Omental fat pad (tissue), 4 donors: ENCODE measurements around the gene FANCG. TPM values are rescaled to one million over a fixed set of nuclear protein-coding genes. Genes with fewer than 3 reads are reported as not detected.

Experiments used
- ATAC-seq: fragments of 150-250 bp; one replicate; pipeline ENCODE4 v1.9.1; 2016; ENCODE audit warnings: mild to moderate bottlenecking, moderate library complexity; ENCODE audit not compliant: low FRiP score
- DNase-seq: peaks from one replicate; pipeline ENCODE4 v3.0.0-alpha.2; 2019; ENCODE audit warnings: low spot score
- CTCF ChIP-seq, 3 donors: fragments of 450-650 bp; IDR thresholded peaks; one replicate each; pipeline ENCODE4 v1.5.1; 2016 to 2017; ENCODE audit warnings: antibody characterized with exemption in 3 of 3, mild to moderate bottlenecking in 3 of 3, moderate library complexity in 2 of 3
- small RNA-seq: library from RNA; depleted of rRNA; stranded (forward); fragments of <200 nt; gene quantifications from one replicate; pipeline ENCODE3, GENCODE V24; 2016
- total RNA-seq, 4 donors: library from RNA; depleted of rRNA; stranded (reverse); fragments of >200 nt; gene quantifications; one replicate each; pipeline ENCODE4 v1.1.0, GENCODE V29; 2016

Gene FANCG
- total RNA-seq, 4 donors from 2014 or later, result 8.1 to 20.0 (median 14.1) TPM

GRCh38 chr9:35033101-35033500, 46.6 kb downstream of the FANCG start:
- no peak for DNase-seq
- no peak for TF ChIP-seq CTCF (IDR thresholded peaks at IDR 0.05)
- ATAC-seq, result no peak

GRCh38 chr9:35029852-35030251, 49.9 kb downstream of the FANCG start:
- ATAC-seq (no peak), DNase-seq (no peak)
- no peak for TF ChIP-seq CTCF (IDR thresholded peaks at IDR 0.05)

GRCh38 chr9:35029241-35029640, 50.5 kb downstream of the FANCG start:
- DNase-seq (no peak), ATAC-seq (no peak)
- no peak for TF ChIP-seq CTCF (IDR thresholded peaks at IDR 0.05)

- ATAC-seq (no peak), DNase-seq (no peak)
- no peak for TF ChIP-seq CTCF (IDR thresholded peaks at IDR 0.05)
Observed at GRCh38 chr9:35028341-35028740, 51.4 kb downstream of the FANCG start.

- ATAC-seq (no peak), DNase-seq (no peak)
- TF ChIP-seq CTCF (IDR thresholded peaks at IDR 0.05), result no peak
Observed at GRCh38 chr9:35027860-35028259, 51.9 kb downstream of the FANCG start.

- no peak for TF ChIP-seq CTCF (IDR thresholded peaks at IDR 0.05)
- DNase-seq, result no peak
- peak; percentile 74 for ATAC-seq
Observed at GRCh38 chr9:35027374-35027773, 52.4 kb downstream of the FANCG start.

- ATAC-seq, result no peak
- DNase-seq, result no peak
Observed at GRCh38 chr9:35026671-35027070, 53.1 kb downstream of the FANCG start.

More at GRCh38 chr9:35026671-35027070, 53.1 kb downstream of the FANCG start:
- TF ChIP-seq CTCF (IDR thresholded peaks at IDR 0.05), result no peak

Small RNA genes within 50 kb of the gene (small RNA-seq; reads per million reads assigned to genes)
- gene RN7SL338P, result not detected

Other genes with a start within 250 kb of the FANCG start
- under 1 TPM in 3 of 4 donors, not detected in 1; 0.28 to 0.95 (median 0.84) TPM for gene PHF24, start 121.7 kb downstream of the FANCG start, total RNA-seq
- gene DNAJB5, start 90.2 kb downstream of the FANCG start, total RNA-seq, result 10 to 100 TPM in 2 of 4 donors, 1 to 10 TPM in 2; 6.3 to 17.3 (median 9.8) TPM
- 100 to 1,000 TPM; 175 to 317 (median 207) TPM for gene VCP, start 7.3 kb downstream of the FANCG start, total RNA-seq
- 10 to 100 TPM; 11.4 to 16.6 (median 13.3) TPM for gene PIGO, start 16.6 kb upstream of the FANCG start, total RNA-seq
- 100 to 1,000 TPM in 2 of 4 donors, 10 to 100 TPM in 2; 77.6 to 108 (median 89.9) TPM for gene STOML2, start 23.2 kb upstream of the FANCG start, total RNA-seq
- 10 to 100 TPM; 14.9 to 22.9 (median 20.5) TPM for gene ATOSB, start 35.9 kb upstream of the FANCG start, total RNA-seq
- 10 to 100 TPM; 20.6 to 30.5 (median 25.3) TPM for gene UNC13B, start 82.1 kb upstream of the FANCG start, total RNA-seq